ENCODE measurements around the gene PRKCB.

PRKCB gene

DNA sequence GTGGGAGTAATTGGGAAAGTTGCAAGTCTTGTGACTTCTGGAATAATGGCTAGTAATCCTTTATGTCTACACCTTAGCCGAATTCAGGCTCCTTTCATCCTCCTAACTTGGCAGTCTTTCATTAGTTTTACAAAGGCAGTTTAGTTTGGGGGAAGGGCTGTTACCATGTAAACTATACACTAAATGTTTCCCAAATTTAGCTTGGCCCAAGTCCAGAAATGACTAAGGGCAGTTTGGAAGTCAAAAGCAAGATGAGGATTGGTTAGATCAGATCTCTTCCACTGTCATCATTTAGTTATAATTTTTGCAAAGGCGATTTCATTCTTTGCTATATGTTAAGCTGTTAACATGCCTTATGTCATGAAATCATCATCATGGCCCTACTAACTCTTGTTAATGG lies 304.9 kb downstream of the PRKCB start:
- TF ChIP-seq, protein P1, sequence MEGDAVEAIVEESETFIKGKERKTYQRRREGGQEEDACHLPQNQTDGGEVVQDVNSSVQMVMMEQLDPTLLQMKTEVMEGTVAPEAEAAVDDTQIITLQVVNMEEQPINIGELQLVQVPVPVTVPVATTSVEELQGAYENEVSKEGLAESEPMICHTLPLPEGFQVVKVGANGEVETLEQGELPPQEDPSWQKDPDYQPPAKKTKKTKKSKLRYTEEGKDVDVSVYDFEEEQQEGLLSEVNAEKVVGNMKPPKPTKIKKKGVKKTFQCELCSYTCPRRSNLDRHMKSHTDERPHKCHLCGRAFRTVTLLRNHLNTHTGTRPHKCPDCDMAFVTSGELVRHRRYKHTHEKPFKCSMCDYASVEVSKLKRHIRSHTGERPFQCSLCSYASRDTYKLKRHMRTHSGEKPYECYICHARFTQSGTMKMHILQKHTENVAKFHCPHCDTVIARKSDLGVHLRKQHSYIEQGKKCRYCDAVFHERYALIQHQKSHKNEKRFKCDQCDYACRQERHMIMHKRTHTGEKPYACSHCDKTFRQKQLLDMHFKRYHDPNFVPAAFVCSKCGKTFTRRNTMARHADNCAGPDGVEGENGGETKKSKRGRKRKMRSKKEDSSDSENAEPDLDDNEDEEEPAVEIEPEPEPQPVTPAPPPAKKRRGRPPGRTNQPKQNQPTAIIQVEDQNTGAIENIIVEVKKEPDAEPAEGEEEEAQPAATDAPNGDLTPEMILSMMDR (IDR thresholded peaks at IDR 0.05; ENCODE audit: borderline replicate concordance, control extremely low read depth, extremely low read depth, insufficient read depth, missing control alignments): no peak
- in situ Hi-C loops (cut with MboI; ENCODE audit: low sequenced_read_pairs, unreplicated experiment): no loop called here
- DNase-seq (ENCODE audit: low spot score): no peak

DNA sequence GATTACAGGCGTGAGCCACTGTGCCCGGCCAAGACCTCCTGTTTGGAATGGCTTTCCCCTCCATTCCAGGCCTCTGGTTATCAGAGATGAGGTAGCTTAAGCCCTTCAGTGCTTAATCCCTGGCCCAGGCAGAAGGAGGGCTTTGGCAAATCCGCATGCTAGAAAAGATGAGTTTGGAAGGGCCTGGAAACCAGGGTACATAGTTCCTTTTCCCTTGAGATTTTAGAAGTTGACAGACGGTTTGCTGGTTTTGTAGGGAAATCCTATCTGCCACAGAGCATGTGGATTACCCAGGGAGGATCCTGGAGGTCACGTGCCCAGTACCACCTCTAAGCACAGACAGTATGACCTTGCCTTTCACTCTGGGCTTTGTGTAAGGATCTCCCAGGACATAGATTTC lies 305.7 kb downstream of the PRKCB start:
- TF ChIP-seq, protein P1 (IDR thresholded peaks at IDR 0.05; ENCODE audit: borderline replicate concordance, control extremely low read depth, extremely low read depth, insufficient read depth, missing control alignments): no peak
- in situ Hi-C loops (cut with MboI; ENCODE audit: low sequenced_read_pairs, unreplicated experiment): no loop called here
- DNase-seq (ENCODE audit: low spot score): no peak

DNA sequence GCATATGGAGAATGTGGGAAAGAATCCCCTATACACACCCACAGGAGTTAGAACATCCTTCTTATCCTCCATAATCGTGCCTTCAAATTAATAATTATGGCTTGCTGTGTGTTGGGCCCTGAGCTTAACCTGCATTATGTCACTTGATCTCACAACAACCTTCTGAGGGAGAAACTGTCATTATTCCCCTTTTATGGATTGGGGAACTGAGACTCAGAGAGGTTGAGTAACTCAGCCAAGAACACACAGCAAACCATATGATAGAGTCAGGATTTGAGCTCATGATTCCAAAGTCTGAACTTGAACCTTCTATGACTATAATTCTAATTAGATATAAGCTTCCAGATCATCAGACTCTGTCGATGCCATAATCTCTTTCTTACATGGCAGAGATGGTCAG lies 306.1 kb downstream of the PRKCB start:
- DNase-seq (ENCODE audit: low spot score): no peak
- TF ChIP-seq, protein P1 (IDR thresholded peaks at IDR 0.05; ENCODE audit: borderline replicate concordance, control extremely low read depth, extremely low read depth, insufficient read depth, missing control alignments): no peak
- in situ Hi-C loops (cut with MboI; ENCODE audit: low sequenced_read_pairs, unreplicated experiment): no loop called here

DNA sequence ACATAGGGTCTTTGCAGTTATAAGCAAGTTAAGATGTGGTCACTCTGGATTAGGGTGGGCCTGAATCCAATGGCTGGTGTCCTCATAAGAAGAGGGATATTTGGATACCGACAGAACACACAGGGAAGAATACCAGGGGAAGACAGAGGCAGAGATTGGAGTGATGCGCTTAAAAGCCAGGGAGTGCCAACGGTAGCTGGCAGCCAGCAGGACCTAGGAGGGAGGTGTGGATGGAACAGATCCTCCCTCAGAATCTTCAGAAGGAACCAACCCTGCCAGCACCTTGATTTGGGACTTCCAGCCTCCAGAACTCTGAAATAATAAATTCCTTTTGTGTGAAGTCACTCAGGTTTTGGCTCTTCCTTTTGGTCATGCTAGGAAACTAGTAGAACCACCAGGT lies 310.1 kb downstream of the PRKCB start:
- DNase-seq (ENCODE audit: low spot score): no peak
- in situ Hi-C loops (cut with MboI; ENCODE audit: low sequenced_read_pairs, unreplicated experiment): no loop called here
- TF ChIP-seq, protein P1 (IDR thresholded peaks at IDR 0.05; ENCODE audit: borderline replicate concordance, control extremely low read depth, extremely low read depth, insufficient read depth, missing control alignments): no peak

DNA sequence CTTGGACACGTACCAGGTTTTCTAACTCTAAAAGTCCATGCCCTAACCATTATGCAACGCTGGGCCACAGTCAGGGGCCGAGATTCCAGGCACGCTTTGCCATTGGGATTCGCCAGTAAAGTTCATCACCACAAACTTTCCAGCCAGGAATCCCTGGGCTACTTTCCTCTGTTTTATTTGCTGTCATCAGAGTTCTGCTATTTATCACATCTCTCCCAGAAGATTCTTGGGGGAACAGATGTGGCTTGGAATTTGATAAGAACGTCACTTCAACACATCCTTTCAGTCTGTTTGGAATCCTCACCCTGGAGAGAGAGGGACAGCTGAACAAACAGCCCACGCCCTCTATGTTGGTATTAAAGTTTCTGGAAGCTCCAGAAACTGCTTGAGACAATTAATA lies 310.7 kb downstream of the PRKCB start:
- TF ChIP-seq, protein P1 (IDR thresholded peaks at IDR 0.05; ENCODE audit: borderline replicate concordance, control extremely low read depth, extremely low read depth, insufficient read depth, missing control alignments): no peak
- no peak for DNase-seq (ENCODE audit: low spot score)

DNA sequence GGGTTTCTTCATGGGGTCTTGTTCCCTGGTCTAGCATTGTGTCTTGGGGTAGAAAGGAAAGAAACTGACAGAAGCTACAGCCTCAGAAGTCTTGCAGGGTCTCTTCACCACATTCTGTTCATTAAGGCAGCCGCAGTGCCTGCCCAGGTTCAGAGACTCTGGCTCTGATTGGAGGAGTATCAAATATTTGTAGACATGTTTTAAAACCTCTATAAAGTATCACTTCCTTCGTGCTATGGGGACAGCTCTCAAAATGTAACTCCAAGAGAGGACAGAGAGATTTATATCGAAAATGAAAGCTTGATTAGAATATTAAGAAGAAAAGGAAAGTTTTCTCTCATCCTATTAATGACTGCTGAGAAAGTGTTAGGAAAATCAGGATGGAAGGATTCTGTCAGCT lies 313.3 kb downstream of the PRKCB start:
- in situ Hi-C loops (cut with MboI; ENCODE audit: low sequenced_read_pairs, unreplicated experiment): no loop called here
- DNase-seq (ENCODE audit: low spot score): peak; percentile 42
- TF ChIP-seq, protein P1 (IDR thresholded peaks at IDR 0.05; ENCODE audit: borderline replicate concordance, control extremely low read depth, extremely low read depth, insufficient read depth, missing control alignments): no peak

More for the DNA sequence above, 310.7 kb downstream of the PRKCB start:
- in situ Hi-C loops (cut with MboI; ENCODE audit: low sequenced_read_pairs, unreplicated experiment): no loop called here

DNA sequence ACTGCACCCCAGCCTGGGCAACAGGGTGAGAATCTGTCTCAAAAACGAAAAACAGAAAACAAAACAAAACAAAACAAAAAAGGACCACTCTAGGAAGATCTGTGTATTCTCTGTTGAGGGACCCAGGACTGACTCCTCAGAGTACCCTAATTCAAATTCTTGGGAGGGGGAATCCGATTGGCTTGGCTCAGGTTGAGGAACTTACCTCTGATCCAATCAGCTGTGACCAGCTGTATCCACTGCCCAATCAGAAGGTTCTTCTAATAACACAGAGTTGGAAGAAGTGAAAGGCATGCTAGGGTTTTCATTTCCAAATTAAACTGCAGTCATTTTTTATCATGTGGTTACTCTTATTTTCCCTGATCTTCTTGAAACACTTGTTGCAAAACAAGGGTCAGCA lies 314.5 kb downstream of the PRKCB start:
- in situ Hi-C loops (cut with MboI; ENCODE audit: low sequenced_read_pairs, unreplicated experiment): no loop called here
- DNase-seq (ENCODE audit: low spot score): no peak
- TF ChIP-seq, protein P1 (IDR thresholded peaks at IDR 0.05; ENCODE audit: borderline replicate concordance, control extremely low read depth, extremely low read depth, insufficient read depth, missing control alignments): no peak
